ENCODE measurements around the gene PRDM16.

The PRDM16 gene

DNA sequence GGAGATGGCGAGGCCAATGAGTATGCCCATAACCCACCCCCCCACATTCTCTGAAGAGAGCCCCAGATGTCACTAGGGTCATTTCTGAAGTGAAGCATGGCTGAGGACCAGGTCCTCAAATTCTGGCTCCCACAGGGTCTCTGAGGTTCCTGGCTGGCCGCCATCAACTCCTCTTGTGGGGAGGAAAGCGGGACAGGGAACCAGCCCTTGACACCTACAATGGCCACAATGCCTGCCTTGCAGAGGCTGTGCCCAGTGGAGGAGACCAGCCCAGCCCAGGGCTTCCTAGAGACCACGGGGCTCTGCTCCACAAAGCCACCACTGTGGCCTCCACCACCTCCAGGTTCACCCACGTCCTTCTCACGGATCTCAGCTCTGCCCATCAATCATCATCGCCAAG, 265.4 kb downstream of the PRDM16 start:
- in situ Hi-C loops (cut with HindIII; ENCODE audit: low pct_ligation_motif_present, low pct_unique_long_range_greater_than_20kb, low sequenced_read_pairs) = no loop called here
- no peak for DNase-seq

DNA sequence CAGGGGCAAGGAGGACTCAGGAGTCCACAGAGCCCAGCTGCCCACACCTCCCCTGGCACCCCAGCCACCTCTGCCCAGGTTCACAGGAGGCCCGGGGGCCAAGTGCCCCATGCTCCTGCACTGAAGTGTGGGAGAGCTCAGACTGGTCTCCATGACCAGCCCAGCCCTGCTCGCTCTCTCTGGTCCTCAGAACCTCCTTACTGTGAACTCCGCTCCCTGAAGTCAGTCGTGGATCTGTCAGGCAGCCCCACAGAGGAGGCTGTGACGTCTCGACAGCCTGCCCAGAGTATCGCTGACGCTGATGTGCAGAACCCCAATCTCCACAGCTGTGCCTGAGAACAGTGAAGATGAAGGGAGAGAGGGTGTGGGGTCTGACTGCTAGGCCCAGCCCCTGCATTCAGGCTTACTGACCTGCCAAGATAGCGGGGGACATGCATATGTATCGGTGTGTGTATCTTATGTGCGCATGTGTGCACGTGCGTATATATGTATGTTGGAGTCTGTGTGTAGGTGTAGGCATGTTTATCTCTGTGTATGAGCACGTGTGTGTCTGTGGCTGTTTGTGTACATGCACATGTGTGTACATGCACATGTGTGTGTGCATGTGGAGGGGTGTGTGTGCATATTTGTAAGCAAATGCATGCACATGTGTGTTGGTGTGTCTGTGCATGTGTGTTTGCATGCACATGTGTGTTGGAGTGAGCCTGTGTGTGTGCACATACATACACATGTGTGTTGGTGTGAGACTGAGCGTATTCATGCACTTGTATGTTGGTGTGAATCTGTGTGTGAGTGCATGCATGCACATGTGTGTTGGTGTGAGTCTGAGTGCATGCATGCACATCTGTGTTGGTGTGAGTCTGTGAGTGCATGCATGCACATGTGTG, 267.0 kb downstream of the PRDM16 start:
- in situ Hi-C loops (cut with HindIII; ENCODE audit: low pct_ligation_motif_present, low pct_unique_long_range_greater_than_20kb, low sequenced_read_pairs) = no loop called here

DNA sequence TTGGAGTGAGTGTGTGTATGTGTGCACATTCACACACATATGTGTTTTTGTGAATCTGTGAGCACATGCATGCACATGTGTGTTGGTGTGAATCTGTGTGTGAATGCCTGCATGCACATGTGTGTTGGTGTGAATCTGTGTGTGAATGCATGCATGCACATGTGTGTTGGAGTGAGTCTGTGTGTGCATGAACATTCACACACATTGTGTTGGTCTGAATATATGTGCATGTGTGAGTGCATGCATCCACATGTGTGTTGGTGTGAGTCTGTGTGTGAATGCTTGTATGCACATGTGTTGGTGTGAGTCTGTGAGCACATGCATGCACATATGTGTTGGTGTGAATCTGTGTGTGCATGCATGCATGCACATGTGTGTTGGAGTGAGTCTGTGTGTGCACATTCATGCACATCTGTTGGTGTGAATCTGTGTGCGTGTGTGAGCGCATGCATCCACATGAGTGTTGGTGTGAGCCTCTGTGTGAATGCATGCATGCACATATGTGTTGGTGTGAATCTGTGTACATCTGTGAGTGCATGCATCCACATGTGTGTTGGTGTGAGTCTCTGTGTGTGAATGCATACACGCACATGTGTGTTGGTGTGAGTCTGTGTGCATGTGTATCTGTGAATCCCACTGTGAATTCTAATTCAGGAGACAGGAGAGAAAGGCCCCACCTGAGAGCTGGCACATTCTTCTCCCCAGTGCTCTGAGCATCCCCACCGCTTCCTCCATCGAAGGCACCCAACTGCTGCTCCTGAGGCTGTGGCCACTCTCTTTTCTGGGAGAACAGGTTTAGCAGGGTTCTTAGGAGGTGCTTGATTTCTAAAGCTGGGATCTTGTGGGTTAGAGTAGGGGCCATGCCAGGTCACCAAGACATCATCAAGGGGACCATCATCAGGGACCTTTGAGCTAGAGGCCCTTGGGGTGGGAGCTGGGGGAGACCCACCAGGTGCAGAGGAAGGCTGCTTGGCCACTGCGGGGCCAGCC, 267.9 kb downstream of the PRDM16 start:
- in situ Hi-C loops (cut with HindIII; ENCODE audit: low pct_ligation_motif_present, low pct_unique_long_range_greater_than_20kb, low sequenced_read_pairs) = no loop called here
- no peak for DNase-seq

More for the DNA sequence above, 267.0 kb downstream of the PRDM16 start:
- no peak for DNase-seq

DNA sequence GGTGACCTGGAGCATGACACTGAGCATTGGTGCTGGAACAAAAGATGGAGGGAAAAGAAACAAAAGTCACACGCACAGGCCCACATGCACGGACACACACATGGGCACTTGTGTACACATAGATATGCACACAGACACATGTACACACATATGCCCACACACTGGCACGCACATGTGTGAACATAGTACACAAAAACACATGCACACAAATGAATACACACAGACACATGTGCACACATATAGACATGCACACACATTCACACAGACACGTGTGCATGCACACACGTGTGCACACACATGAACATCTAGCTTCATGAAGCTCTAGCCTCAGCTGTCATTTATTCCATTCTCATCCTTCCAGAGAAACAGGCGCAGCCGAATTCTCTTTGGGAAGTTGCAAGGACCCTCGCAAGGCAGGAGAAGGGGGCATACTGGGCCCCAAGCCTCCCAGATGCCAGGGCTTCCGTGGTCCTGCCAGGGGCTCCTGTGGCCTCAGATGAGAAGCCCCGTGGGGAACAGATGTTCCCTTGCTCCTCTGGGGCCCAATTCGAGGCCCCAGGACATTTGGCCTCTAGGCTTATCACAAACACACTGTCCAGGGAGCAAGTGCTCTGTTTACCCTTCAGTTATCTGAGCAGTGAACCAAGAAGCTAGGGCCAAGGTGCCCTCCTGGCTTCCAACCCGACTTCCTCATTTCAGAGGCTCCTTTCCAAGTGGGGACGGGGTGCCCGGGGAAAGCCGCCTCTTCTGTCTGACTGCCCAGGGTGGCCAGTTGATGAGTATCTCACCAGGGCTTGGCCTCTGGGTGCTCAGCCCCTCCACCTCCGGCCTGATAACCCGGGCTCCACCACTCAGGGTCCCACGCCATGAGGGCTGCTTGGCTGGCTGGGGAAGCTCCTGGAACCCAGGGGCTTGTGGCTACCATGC, 269.1 kb downstream of the PRDM16 start:
- DNase-seq = no peak
- in situ Hi-C loops (cut with HindIII; ENCODE audit: low pct_ligation_motif_present, low pct_unique_long_range_greater_than_20kb, low sequenced_read_pairs) = no loop called here

DNA sequence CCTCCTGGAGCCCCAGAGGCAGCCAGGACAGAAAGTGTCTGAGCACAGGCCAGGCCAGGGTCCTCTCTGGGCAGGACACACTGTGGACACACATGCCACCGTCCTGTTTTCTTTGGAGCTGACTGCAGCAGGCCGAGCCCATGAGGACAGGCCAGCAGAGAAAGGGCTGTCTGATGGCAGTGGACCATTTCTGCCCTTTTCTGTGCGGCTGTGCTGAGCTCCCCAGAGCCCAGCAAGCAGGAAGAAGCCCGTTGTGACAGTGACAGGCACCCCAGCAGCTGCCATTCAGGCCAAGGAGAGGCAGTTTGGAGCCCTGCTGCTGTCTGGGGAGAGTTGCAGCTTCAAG, 269.7 kb downstream of the PRDM16 start:
- no peak for DNase-seq
- in situ Hi-C loops (cut with HindIII; ENCODE audit: low pct_ligation_motif_present, low pct_unique_long_range_greater_than_20kb, low sequenced_read_pairs) = no loop called here

DNA sequence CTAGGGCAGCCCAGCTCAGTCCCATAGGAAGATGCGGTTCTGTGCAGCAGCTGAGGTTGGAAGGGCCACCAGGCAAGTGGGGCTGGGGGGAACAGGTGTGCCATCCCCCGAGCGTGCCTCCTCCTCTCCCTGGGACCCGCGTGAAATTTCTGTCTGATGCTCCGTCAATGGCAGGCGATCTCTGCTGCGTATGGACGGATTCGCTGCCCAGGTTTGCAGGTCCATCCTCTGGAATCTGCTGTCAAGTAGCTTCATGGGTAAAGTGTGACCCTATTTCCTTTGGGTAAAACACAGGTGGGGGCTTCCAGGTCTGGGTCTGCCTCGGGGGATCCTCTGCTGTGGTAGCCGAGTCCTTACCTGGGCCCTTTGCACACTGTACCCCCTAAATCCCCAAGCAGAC, 270.9 kb downstream of the PRDM16 start:
- in situ Hi-C loops (cut with HindIII; ENCODE audit: low pct_ligation_motif_present, low pct_unique_long_range_greater_than_20kb, low sequenced_read_pairs) = no loop called here
- DNase-seq = no peak

DNA sequence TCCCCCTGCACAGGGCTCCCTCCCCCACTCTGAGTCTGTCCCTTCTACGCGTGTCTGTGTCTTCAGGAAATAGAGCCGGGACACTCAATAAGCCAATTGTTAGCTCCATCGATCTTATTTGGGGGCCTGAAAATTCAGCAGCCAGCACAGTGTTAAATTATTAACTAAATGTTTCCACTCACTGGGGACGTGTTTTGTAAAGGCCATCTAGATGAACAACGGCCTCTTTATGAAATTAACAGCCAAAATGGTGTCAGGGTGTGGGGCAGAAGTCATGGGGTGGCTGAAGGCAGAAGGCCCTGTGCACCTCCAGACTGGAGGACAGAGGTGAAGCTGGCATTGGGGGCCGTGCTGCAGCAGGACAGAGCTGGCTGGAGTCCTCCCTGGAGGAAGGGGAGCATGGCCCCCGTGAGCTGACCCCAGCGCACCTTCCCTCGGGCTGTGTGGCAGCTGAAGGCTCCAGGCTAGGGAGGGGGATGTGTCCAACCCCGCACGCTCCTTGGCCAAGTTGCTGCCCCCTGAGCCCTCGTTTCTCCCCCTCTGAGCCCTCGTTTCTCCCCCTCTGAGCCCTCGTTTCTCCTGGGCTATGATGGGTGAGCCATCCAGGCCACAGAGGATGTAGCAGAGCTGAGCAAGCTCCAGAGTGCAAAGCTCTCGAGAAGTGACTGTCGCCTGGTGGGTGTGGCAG, 271.7 kb downstream of the PRDM16 start:
- in situ Hi-C loops (cut with HindIII; ENCODE audit: low pct_ligation_motif_present, low pct_unique_long_range_greater_than_20kb, low sequenced_read_pairs) = no loop called here
- DNase-seq = no peak

DNA sequence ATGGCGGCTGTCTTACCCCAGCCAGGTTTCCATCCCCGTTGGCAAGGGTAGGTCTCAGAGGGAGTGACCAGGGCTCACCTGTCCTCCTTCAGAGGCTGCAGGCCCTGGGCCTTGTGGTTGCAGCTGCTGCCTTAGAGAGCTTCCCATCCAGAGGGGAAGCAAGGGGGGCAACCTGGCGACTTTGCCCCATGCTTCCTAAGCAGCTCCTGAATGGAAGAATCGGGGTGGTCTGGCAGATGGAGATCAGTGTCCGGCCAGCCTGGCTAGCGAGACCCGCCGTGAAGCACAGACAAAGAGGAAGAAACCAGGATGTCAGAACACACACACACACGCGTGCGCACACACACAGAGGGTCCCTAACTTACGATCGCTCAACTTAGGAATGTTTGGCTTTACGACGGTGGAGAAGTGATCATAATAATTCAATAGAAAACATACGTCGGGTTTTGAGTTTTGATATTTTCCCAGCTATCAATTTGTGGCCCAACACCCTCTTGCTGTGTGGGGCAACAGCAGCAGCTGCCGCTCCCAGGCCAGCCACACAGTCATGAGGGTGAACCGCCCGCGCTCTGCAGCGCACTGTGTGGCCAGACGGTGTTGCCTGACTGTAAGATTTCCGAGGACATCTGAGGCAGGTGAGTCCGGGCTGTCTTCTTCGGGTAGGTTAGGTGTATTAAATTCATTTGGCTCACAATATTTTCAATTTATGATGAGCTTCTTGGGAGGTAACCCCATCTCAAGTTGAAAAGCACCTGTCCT, 272.4 kb downstream of the PRDM16 start:
- DNase-seq = no peak
- in situ Hi-C loops (cut with HindIII; ENCODE audit: low pct_ligation_motif_present, low pct_unique_long_range_greater_than_20kb, low sequenced_read_pairs) = no loop called here

DNA sequence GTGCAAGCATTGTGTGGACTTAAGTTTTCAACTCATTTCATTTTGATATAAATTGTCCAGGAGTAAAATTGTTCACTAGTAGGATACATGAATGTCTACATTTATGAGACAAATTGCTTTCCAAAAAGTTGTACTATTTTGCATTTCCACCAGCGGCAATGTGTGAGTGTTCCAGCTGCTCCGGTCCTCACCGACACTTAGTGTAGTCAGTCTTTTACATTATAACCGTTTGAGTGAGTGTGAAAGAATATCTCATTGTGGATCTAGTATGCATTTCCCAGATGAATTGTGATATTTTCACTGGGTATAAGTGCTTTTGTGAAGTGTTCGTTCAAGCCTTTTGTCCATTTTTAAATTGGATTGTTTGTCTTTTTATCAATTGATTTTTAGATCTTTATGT, 274.0 kb downstream of the PRDM16 start:
- in situ Hi-C loops (cut with HindIII; ENCODE audit: low pct_ligation_motif_present, low pct_unique_long_range_greater_than_20kb, low sequenced_read_pairs) = no loop called here

DNA sequence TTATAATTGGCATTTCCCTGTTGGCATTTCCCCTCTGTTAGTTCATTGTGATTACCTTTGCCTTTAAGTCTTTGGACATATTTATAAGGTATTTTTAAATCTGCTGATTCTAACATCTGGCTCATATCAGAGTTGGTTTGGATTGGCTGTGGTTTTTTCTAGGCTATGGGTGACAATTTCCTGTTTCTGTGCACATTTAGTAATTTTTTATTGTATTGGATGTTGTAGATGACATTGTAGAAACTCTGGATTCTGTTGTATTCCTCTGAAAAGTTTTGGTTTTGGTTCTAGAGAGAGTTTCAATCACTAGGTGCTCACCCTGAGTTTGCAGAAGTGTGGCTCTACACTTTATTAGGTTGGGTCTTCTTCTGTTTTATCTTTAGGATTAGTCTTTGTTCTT, 275.4 kb downstream of the PRDM16 start:
- in situ Hi-C loops (cut with HindIII; ENCODE audit: low pct_ligation_motif_present, low pct_unique_long_range_greater_than_20kb, low sequenced_read_pairs) = no loop called here
- no peak for DNase-seq

More for the DNA sequence above, 274.0 kb downstream of the PRDM16 start:
- DNase-seq = no peak

DNA sequence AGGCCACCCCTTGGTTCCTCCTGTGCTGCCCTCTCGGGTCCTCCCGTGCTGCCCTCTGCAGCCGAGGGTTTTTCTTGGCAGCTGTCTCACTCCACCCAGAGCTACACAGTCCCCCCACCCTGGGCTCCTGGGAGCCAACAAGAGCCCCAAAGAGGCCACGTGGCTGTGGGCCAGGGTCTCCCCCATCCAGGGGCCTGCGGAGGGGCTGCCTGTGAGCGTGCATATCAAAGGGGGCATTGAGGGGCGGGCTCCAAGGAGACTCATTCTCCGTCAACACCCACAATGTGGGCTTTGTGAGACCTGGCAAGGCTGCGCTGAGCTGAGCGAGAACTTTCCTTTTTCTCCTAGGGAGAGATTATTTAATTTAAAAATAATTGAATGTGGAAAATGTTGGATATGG, 276.8 kb downstream of the PRDM16 start:
- DNase-seq = no peak
- in situ Hi-C loops (cut with HindIII; ENCODE audit: low pct_ligation_motif_present, low pct_unique_long_range_greater_than_20kb, low sequenced_read_pairs) = no loop called here

DNA sequence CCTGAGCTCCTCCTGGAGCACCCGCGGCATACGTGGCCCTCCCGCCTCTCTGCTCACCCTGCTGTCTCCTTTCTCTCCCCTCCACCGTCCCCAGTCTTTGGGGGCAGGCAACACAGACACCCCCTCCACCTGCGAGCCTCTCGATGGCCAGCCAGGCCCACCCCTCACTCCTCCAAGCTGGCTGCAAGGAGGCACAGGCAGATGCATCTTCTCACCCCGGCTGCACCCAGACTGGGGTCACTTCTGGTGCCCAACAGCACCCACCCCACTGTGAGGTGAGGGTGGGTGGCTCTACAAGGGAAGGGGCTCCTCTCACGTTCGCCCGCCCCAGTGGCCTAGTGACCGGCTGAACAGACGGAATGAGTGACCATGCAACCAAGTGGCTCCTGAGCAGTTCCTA, 277.5 kb downstream of the PRDM16 start:
- in situ Hi-C loops (cut with HindIII; ENCODE audit: low pct_ligation_motif_present, low pct_unique_long_range_greater_than_20kb, low sequenced_read_pairs) = no loop called here
- DNase-seq = no peak

DNA sequence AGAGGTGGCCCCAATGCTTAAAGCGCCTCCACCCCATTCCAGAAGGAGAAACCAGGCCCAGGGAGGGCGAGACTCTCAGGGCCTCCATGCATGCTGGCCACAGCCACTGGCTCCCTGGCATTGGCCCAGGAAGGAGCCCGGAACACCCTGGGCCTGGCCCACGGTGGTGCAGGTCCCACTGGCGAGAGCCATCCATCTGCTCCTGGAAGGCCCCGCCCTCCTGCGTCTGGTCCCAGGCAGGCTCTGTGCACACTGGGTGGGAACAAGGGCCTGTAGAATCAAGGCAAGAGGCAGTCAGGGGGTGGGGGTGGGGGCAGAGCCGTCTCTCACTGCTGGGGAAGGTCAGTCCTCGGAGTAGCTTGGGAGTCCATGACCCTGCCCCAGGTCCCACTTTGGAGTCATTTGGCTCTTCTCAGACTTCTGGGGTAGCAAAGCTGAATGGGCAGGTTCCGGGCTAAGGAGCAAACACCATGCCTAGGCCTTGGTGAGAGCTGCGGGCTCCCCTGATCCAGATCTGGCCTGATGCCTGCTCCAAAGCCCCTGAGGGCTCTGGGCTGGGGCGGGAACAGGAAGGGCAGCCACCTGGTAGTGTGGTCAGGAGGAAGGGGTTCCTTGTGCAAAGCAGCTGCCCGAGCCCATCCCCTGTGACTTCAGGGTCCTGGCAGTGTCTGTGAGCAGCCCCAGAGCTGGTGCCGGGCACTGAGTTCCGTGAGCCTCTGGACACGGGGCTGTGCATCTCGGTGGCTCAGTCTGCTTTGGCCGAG, 278.4 kb downstream of the PRDM16 start:
- no peak for DNase-seq
- in situ Hi-C loops (cut with HindIII; ENCODE audit: low pct_ligation_motif_present, low pct_unique_long_range_greater_than_20kb, low sequenced_read_pairs) = no loop called here

DNA sequence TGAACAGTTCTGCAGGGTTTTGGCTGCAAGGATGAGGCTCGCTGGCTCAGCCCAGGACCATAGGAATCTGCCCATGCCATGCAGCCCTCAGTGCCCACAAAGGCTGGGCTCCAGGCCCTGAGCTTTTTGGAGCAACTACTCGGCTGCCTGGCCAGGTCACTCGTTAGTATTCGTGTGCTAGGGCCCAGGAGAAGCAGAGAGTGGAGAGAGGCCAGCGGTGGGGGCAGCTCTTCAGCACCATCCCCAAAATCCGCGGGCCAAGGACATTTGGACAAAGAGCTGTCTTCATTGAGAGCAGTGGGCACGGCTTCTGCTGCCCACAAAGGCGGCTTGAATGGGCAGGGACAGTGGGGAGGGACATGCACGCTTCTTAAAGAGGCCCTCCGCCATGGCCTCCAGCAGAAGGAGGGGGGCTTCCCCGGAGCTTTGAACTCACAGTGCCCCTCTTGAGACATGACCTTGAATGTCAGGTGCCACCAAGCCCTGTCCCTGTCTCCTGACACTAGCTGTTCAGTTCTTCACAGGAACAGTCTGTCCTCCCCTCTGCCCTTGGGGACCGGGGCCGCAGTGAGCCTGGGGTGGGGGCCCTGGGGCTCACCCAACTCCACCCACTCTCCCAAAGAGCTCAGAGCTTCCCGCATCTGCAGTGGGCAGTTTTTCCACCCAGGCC, 279.3 kb downstream of the PRDM16 start:
- in situ Hi-C loops (cut with HindIII; ENCODE audit: low pct_ligation_motif_present, low pct_unique_long_range_greater_than_20kb, low sequenced_read_pairs) = no loop called here
- no peak for DNase-seq

DNA sequence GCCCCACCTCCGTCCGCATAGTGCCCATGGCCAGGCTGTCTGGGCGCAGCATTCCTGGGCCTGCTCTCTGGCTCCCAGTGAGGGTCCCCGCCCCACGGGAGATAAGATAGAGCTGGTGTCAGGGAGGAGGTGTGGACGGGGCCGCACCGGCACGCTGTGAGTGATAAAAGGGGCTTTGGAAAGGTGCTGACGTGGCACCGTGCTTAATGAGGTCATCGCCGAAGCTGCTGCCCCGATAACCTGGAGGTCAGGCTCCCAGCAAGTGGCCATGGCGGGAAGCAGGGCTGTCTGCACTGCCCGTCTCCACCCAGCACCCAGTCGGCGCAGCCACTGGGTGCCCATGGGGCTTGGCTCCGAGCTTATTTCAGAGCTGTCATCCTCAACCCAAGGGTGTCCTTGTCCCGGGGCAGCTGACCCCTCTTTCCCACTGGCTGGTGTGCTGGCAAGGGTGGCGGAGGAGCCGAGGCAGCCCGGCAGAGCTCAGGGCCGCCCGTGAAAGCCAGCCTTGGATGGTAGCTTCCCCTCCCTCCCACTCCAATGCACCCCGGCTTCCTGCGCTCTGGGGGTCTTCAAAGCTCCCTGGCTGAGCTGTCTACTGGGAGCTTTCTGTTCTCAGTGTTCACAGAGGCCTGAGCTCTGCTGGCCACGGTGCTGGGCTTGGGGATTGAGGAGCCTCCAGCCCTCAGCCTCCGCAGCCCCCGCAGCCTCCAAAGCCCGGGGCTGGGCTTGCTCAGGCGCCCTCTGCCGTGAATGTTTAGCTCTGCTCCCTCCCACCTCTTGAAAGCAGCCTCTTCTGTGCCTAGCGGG, 280.4 kb downstream of the PRDM16 start:
- no peak for DNase-seq
- in situ Hi-C loops (cut with HindIII; ENCODE audit: low pct_ligation_motif_present, low pct_unique_long_range_greater_than_20kb, low sequenced_read_pairs) = no loop called here

DNA sequence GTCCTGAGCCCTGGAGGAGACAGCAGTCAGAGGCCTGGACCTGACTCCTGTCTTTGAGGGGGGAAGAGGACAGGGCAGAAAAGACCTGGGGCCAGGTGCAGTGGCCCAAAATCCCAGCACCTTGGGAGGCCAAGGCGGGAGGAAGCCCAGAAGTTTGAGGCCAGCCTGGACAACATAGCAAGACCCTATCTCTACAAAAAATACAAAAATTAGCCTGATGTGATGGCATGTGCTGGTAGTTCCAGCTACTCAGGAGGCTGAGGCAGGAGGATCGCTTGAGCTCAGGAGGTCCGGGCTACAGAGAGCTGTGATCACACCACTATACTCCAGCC, 280.9 kb downstream of the PRDM16 start:
- in situ Hi-C loops (cut with HindIII; ENCODE audit: low pct_ligation_motif_present, low pct_unique_long_range_greater_than_20kb, low sequenced_read_pairs) = no loop called here
- no peak for DNase-seq

All from ACHN (cell line).